MM.1S (cell line): Measurements from ENCODE around the gene HIGD1C.
"Not testable (repeated sequence)": the region's sequence is repeated elsewhere in the genome, so short reads cannot be mapped to it uniquely, and the experiment has no call there.

Source experiments
- DNase-seq: peaks from one replicate; pipeline ENCODE4 v3.0.0-alpha.2; 2015
- H2AFZ ChIP-seq: fragments of 300-600 bp; sonication (generic); 2 replicates; pipeline ENCODE4 v1.6.0; 2016; ENCODE audit warnings: antibody characterized with exemption, low read length
- H3F3A ChIP-seq: fragments of 300-600 bp; sonication (generic); 2 replicates; pipeline ENCODE4 v1.6.1; 2016; ENCODE audit warnings: mild to moderate bottlenecking, antibody characterized with exemption, low read length, moderate library complexity, mixed read lengths; ENCODE audit not compliant: insufficient read depth
- H3K27ac ChIP-seq: fragments of 300-600 bp; sonication (generic); 2 replicates; pipeline ENCODE4 v1.5.1; 2016; ENCODE audit warnings: mild to moderate bottlenecking, low read length
- H3K27me3 ChIP-seq: fragments of 300-600 bp; sonication (generic); replicated peaks from 2 replicates; pipeline ENCODE4 v1.6.0; 2016; ENCODE audit warnings: low read length; ENCODE audit not compliant: insufficient read depth
- H3K36me3 ChIP-seq: fragments of 300-600 bp; sonication (generic); replicated peaks from 2 replicates; pipeline ENCODE4 v1.6.1; 2016; ENCODE audit warnings: mild to moderate bottlenecking, low read length, mixed read lengths; ENCODE audit not compliant: insufficient read depth
- H3K4me1 ChIP-seq: fragments of 300-600 bp; sonication (generic); 2 replicates; pipeline ENCODE4 v1.6.1; 2016; ENCODE audit warnings: low read length, mixed read lengths
- H3K4me2 ChIP-seq: fragments of 300-600 bp; sonication (generic); 2 replicates; pipeline ENCODE4 v1.6.0; 2016; ENCODE audit warnings: low read depth, low read length
- H3K4me3 ChIP-seq: fragments of 300-600 bp; sonication (generic); 2 replicates; pipeline ENCODE4 v1.5.1; 2016; ENCODE audit warnings: low read length, mixed read lengths
- H3K79me2 ChIP-seq: fragments of 300-600 bp; sonication (generic); 2 replicates; pipeline ENCODE4 v1.6.1; 2016; ENCODE audit warnings: mixed run types, low read length, mixed read lengths
- H3K9ac ChIP-seq: fragments of 300-600 bp; sonication (generic); 2 replicates; pipeline ENCODE4 v1.6.1; 2016; ENCODE audit warnings: low read length, mixed read lengths
- H3K9me2 ChIP-seq: fragments of 300-600 bp; sonication (generic); replicated peaks from 2 replicates; pipeline ENCODE4 v1.6.1; 2016; ENCODE audit warnings: mild to moderate bottlenecking, low read length, mixed read lengths; ENCODE audit not compliant: insufficient read depth
- H3K9me3 ChIP-seq: fragments of 300-600 bp; sonication (generic); replicated peaks from 2 replicates; pipeline ENCODE4 v1.6.1; 2016; ENCODE audit warnings: mild to moderate bottlenecking, low read length, mixed read lengths; ENCODE audit not compliant: insufficient read depth
- H4K20me1 ChIP-seq: fragments of 300-600 bp; sonication (generic); 2 replicates; pipeline ENCODE4 v1.6.1; 2016; ENCODE audit warnings: mild to moderate bottlenecking, low read length, moderate library complexity, mixed read lengths; ENCODE audit not compliant: insufficient read depth
- CTCF ChIP-seq: fragments of 300-600 bp; sonication (generic); IDR thresholded peaks from 2 replicates; pipeline ENCODE4 v1.5.1; 2016; ENCODE audit warnings: antibody characterized with exemption, low read length, mixed read lengths
- EZH2 ChIP-seq: fragments of 300-600 bp; sonication (generic); optimal IDR thresholded peaks from 2 replicates; pipeline ENCODE3; 2017; ENCODE audit warnings: low read depth, mild to moderate bottlenecking, antibody characterized with exemption, low read length, mixed read lengths
- EZH2phosphoT487 ChIP-seq: fragments of 300-600 bp; sonication (generic); IDR thresholded peaks from 2 replicates; pipeline ENCODE4 v1.6.1; 2018; ENCODE audit warnings: antibody characterized with exemption, low read length

The HIGD1C gene

GRCh38 chr12:50928392-50928791, 24.0 kb upstream of the HIGD1C start:
- Histone ChIP-seq H3K9me3 (no peaks in the 10 kb centered on the region), H3K9ac (peak overlapping the region; percentile 79; the same call in 1 of the 2 replicates), H3K79me2 (peaks cover 82% of the 10 kb centered on the region), H3K27ac (peak overlapping the region; percentile 94; the same call in 1 of the 2 replicates), H3F3A (peaks cover 45% of the 10 kb centered on the region), H3K9me2 (no peaks in the 10 kb centered on the region), H4K20me1 (0 out of 2 replicates have a peak, but pooled peaks cover 15% of the 10 kb centered on the region), H3K4me2 (peak overlapping the region; percentile 61), H3K36me3 (peaks cover 9% of the 10 kb centered on the region; the same call in 1 of the 2 replicates), H3K4me3 (peak overlapping the region; percentile 84), H3K4me1 (peaks cover 11% of the 10 kb centered on the region), H3K27me3 (no peaks in the 10 kb centered on the region), H2AFZ (no peak overlapping the region)
- no peak for TF ChIP-seq EZH2phosphoT487
- no peak for TF ChIP-seq EZH2
- TF ChIP-seq CTCF: no peak
- no peak for DNase-seq

GRCh38 chr12:50929831-50930230, 22.5 kb upstream of the HIGD1C start:
- Histone ChIP-seq H2AFZ (no peak overlapping the region), H3F3A (peaks cover 38% of the 10 kb centered on the region), H3K4me1 (peaks cover 11% of the 10 kb centered on the region), H3K9me3 (no peaks in the 10 kb centered on the region), H3K4me2 (peak overlapping the region; percentile 61), H3K36me3 (peaks cover 9% of the 10 kb centered on the region; the same call in 1 of the 2 replicates), H3K27me3 (no peaks in the 10 kb centered on the region), H4K20me1 (peaks cover 15% of the 10 kb centered on the region; the same call in 1 of the 2 replicates), H3K9me2 (no peaks in the 10 kb centered on the region), H3K79me2 (peaks cover 78% of the 10 kb centered on the region), H3K4me3 (peak overlapping the region; percentile 84; the same call in 1 of the 2 replicates), H3K27ac (no peak overlapping the region), H3K9ac (no peak overlapping the region)
- no peak for TF ChIP-seq EZH2phosphoT487
- no peak for TF ChIP-seq EZH2
- no peak for TF ChIP-seq CTCF
- no peak for DNase-seq

DNA sequence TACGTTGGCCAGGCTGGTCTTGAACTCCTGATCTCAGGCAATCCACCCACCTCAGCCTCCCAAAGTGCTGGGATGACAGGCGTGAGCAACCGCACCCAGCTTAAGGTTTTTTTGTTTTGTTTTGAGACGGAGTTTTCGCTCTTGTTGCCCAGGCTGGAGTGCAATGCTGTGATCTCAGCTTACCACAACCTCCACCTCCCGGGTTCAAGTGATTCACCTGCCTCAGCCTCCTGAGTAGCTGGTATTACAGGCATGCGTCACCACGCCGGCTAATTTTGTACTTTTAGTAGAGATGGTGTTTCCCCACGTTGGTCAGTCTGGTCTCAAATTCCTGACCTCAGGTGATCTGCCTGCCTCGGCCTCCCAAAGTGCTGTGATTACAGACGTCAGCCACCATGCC, 21.9 kb upstream of the HIGD1C start:
- not testable (repeated sequence) for H3K36me3 ChIP-seq, H3K27me3 ChIP-seq, H3K9me2 ChIP-seq, H3K4me2 ChIP-seq, DNase-seq, H2AFZ ChIP-seq, H3K9ac ChIP-seq, H3K4me3 ChIP-seq, H3K9me3 ChIP-seq, H3K27ac ChIP-seq
- peaks cover 32% of the 10 kb centered on the region for H3F3A ChIP-seq
- H4K20me1 ChIP-seq: peaks cover 15% of the 10 kb centered on the region; the same call in 1 of the 2 replicates
- peaks cover 72% of the 10 kb centered on the region for H3K79me2 ChIP-seq
- peaks cover 11% of the 10 kb centered on the region for H3K4me1 ChIP-seq

DNA sequence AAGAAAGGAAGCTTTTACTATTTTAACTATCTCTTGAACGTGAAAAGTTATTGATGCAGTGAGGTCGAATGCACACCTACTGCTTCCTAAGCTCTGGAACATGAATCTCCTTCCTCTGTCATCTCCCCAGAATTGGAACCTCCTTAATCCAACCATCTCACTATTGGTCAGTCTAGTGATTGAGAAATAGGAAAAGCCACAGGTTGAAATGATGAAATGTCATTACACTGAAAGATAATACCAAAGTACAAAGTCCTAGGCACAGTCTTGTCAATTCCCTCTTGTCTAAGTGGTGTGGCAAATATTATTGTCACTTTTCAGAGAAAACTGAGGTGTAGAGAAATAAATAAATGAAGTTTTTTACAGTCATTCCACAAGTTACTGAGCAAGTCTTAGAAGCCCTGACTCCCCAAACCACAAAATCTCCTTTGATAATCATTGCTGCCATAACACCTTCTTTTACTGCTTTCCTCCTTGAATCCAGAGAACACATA, 19.5 kb upstream of the HIGD1C start:
- Histone ChIP-seq H3K27ac (no peak overlapping the region), H3K9ac (no peak overlapping the region), H3K4me3 (no peak overlapping the region), H3K9me2 (no peaks in the 10 kb centered on the region), H3K27me3 (no peaks in the 10 kb centered on the region), H3K4me1 (peaks cover 11% of the 10 kb centered on the region), H4K20me1 (peaks cover 15% of the 10 kb centered on the region; the same call in 1 of the 2 replicates), H3K36me3 (peaks cover 9% of the 10 kb centered on the region; the same call in 1 of the 2 replicates), H3K4me2 (no peak overlapping the region), H3K9me3 (no peaks in the 10 kb centered on the region), H3F3A (peaks cover 10% of the 10 kb centered on the region), H3K79me2 (peaks cover 48% of the 10 kb centered on the region), H2AFZ (no peak overlapping the region)
- TF ChIP-seq CTCF (no peak), EZH2phosphoT487 (no peak), EZH2 (no peak)
- no peak for DNase-seq
